ENCODE measurements around the gene PDPN. TPM values are rescaled to one million over a fixed set of nuclear protein-coding genes. Genes with fewer than 3 reads are reported as not detected.

The PDPN gene
- polyA plus RNA-seq, 1 of the 3 experiments (the other 2 are of a cell fraction), result not detected

GRCh38 chr1:13581446-13581845 lies 2.2 kb upstream of the PDPN start:
- WGBS (ENCODE audit: low lambda C conversion rate), result 4% methylated on average over 5 of the region's 5 CpGs
- H3K9ac ChIP-seq, result no peak overlapping the region
- DNase-seq, result no peak
- H3K9me3 ChIP-seq, result no peaks in the 10 kb centered on the region
- H3K36me3 ChIP-seq (replicated peaks in 1 of 2; ENCODE audit: control insufficient read depth in 1 of 2, insufficient read depth in 2 of 2, low read length in 1 of 2), result no peaks in the 10 kb centered on the region
- CTCF ChIA-PET, result no interaction called here
- H3K4me3 ChIP-seq (ENCODE audit: low read depth in 2 of 2, low read length in 1 of 2), result no peak overlapping the region
- H3K4me1 ChIP-seq (ENCODE audit: control insufficient read depth in 1 of 2, insufficient read depth in 2 of 2, low read depth in 1 of 2, low read length in 1 of 2), result no peaks in the 10 kb centered on the region
- no peaks in the 10 kb centered on the region for H3K79me2 ChIP-seq (ENCODE audit: insufficient read depth)
- H3K27me3 ChIP-seq (ENCODE audit: insufficient read depth), result peaks cover 67% of the 10 kb centered on the region
- no peaks in the 10 kb centered on the region for H3K9me2 ChIP-seq
- TF ChIP-seq RXRA (IDR thresholded peaks at IDR 0.05; ENCODE audit: borderline replicate concordance, low read depth) (no peak), GABPA (IDR thresholded peaks at IDR 0.05; ENCODE audit: low read depth) (no peak), EZH2phosphoT487 (IDR thresholded peaks at IDR 0.05; ENCODE audit: borderline replicate concordance, low read depth) (no peak), CTCF (IDR thresholded peaks at IDR 0.05) (no peak), POLR2AphosphoS5 (IDR thresholded peaks at IDR 0.05; ENCODE audit: low read depth, low read length) (no peak), ELF1 (IDR thresholded peaks at IDR 0.05) (no peak), TAF1 (IDR thresholded peaks at IDR 0.05; ENCODE audit: borderline replicate concordance, low read depth, low read length) (no peak), IRF3 (IDR thresholded peaks at IDR 0.05; ENCODE audit: low read depth, low read length) (no peak), TCF12 (IDR thresholded peaks at IDR 0.05) (no peak), YY1 (IDR thresholded peaks at IDR 0.05; ENCODE audit: low read depth) (no peak), NFIC (IDR thresholded peaks at IDR 0.05; ENCODE audit: borderline replicate concordance) (no peak), TEAD4 (IDR thresholded peaks at IDR 0.05; ENCODE audit: borderline replicate concordance, insufficient read depth) (no peak), JUND (IDR thresholded peaks at IDR 0.05) (no peak), RCOR1 (IDR thresholded peaks at IDR 0.05; ENCODE audit: low read length) (no peak), GATA2 (CRISPR knock-in tag; IDR thresholded peaks at IDR 0.05) (no peak)
- H4K20me1 ChIP-seq (ENCODE audit: insufficient read depth), result no peaks in the 10 kb centered on the region
- POLR2A ChIA-PET, result no interaction called here
- H3K27ac ChIP-seq (ENCODE audit: low read depth in 2 of 2, low read length in 1 of 2), result no peak overlapping the region
- no peaks in the 10 kb centered on the region for H3F3A ChIP-seq (replicated peaks; ENCODE audit: insufficient read depth)
- no peak overlapping the region for H3K4me2 ChIP-seq
- H2AFZ ChIP-seq (ENCODE audit: low read depth), result no peak overlapping the region

GRCh38 chr1:13582713-13583443 lies 754 bp upstream of the PDPN start:
- H3K79me2 ChIP-seq (ENCODE audit: insufficient read depth), result no peaks in the 10 kb centered on the region
- no peak overlapping the region for H3K27ac ChIP-seq (ENCODE audit: low read depth in 2 of 2, low read length in 1 of 2)
- H2AFZ ChIP-seq (ENCODE audit: low read depth), result no peak overlapping the region
- ChIA-PET CTCF (no interaction called here), POLR2A (no interaction called here)
- no peaks in the 10 kb centered on the region for H4K20me1 ChIP-seq (ENCODE audit: insufficient read depth)
- H3F3A ChIP-seq (replicated peaks; ENCODE audit: insufficient read depth), result no peaks in the 10 kb centered on the region
- H3K4me1 ChIP-seq (ENCODE audit: control insufficient read depth in 1 of 2, insufficient read depth in 2 of 2, low read depth in 1 of 2, low read length in 1 of 2), result no peaks in the 10 kb centered on the region
- H3K36me3 ChIP-seq (replicated peaks in 1 of 2; ENCODE audit: control insufficient read depth in 1 of 2, insufficient read depth in 2 of 2, low read length in 1 of 2), result no peaks in the 10 kb centered on the region
- H3K27me3 ChIP-seq (ENCODE audit: insufficient read depth), result peaks cover 63% of the 10 kb centered on the region
- no peak for DNase-seq
- H3K4me2 ChIP-seq, result no peak overlapping the region
- WGBS (ENCODE audit: low lambda C conversion rate), result 10% methylated on average over 17 of the region's 27 CpGs
- no peak overlapping the region for H3K9ac ChIP-seq
- no peaks in the 10 kb centered on the region for H3K9me2 ChIP-seq
- TF ChIP-seq TEAD4 (IDR thresholded peaks at IDR 0.05; ENCODE audit: borderline replicate concordance, insufficient read depth) (no peak), MAX (IDR thresholded peaks at IDR 0.05; ENCODE audit: low read depth) (no peak)
- H3K9me3 ChIP-seq, result no peaks in the 10 kb centered on the region
- H3K4me3 ChIP-seq (ENCODE audit: low read depth in 2 of 2, low read length in 1 of 2), result no peak overlapping the region
